T-helper 1 cell treated with Interleukin-12 subunit alpha and Interleukin-12 subunit beta and Interleukin-4 antibody, amounts not matched to agents 30 μg/mL and 1 μg/mL, for 36 hours (primary cell): ENCODE results near the gene CTSZ.
A peak's percentile ranks its signal among the peaks of the same experiment; 100 is the strongest.

Source experiments
- H3K27ac Mint-ChIP-seq: one replicate; pipeline ENCODE4 v1.8.0; 2021; ENCODE audit warnings: mild to moderate bottlenecking, mixed read lengths
- H3K27me3 Mint-ChIP-seq: one replicate; pipeline ENCODE4 v1.8.0; 2021; ENCODE audit warnings: low read depth, mixed read lengths
- H3K36me3 Mint-ChIP-seq: one replicate; pipeline ENCODE4 v1.8.0; 2021; ENCODE audit warnings: low read depth, mixed read lengths
- H3K4me1 Mint-ChIP-seq: one replicate; pipeline ENCODE4 v1.8.0; 2021; ENCODE audit warnings: low read depth, mixed read lengths
- H3K4me3 Mint-ChIP-seq: one replicate; pipeline ENCODE4 v1.8.0; 2021; ENCODE audit warnings: mild to moderate bottlenecking, moderate library complexity, mixed read lengths
- H3K9me3 Mint-ChIP-seq: one replicate; pipeline ENCODE4 v1.8.0; 2021; ENCODE audit warnings: mixed read lengths

CTSZ gene

GRCh38 chr20:59024111-59024530, 17.1 kb upstream of the CTSZ start:
- H3K27ac Mint-ChIP-seq, result no peak overlapping the region
- peaks cover 20% of the 10 kb centered on the region for H3K4me1 Mint-ChIP-seq
- H3K27me3 Mint-ChIP-seq, result no peaks in the 10 kb centered on the region
- H3K4me3 Mint-ChIP-seq, result no peak overlapping the region
- peaks cover 40% of the 10 kb centered on the region for H3K36me3 Mint-ChIP-seq
- H3K9me3 Mint-ChIP-seq, result no peaks in the 10 kb centered on the region

DNA sequence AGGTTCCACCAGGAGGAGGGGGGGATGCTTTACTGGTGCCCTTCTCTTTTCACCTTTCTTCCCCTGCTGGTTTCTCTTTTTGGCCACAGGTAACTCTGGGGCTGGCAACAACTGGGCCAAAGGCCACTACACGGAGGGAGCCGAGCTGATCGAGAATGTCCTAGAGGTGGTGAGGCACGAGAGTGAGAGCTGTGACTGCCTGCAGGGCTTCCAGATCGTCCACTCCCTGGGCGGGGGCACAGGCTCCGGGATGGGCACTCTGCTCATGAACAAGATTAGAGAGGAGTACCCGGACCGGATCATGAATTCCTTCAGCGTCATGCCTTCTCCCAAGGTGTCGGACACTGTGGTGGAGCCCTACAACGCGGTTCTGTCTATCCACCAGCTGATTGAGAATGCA, 16.6 kb upstream of the CTSZ start:
- Mint-ChIP-seq H3K36me3 (peaks cover 35% of the 10 kb centered on the region), H3K27me3 (no peaks in the 10 kb centered on the region), H3K9me3 (no peaks in the 10 kb centered on the region), H3K4me1 (peaks cover 15% of the 10 kb centered on the region), H3K27ac (no peak overlapping the region), H3K4me3 (no peak overlapping the region)

DNA sequence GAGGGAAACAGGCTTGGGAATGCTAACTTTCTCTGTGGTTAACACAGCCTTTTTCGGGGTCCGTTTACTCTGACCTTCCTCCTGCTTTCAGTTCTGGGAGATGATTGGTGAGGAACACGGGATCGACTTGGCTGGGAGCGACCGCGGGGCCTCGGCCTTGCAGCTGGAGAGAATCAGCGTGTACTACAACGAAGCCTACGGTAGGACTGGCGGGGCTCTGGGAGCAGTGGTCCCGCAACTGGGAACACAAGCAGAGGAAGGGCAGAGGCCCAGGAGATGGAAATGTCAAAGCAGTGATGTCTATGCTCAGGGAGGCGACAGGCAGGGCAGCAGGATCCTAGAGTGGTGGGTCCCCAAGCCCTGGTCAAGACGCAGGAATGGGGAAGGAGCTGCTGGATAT, 15.7 kb upstream of the CTSZ start:
- H3K27me3 Mint-ChIP-seq, result no peaks in the 10 kb centered on the region
- peaks cover 9% of the 10 kb centered on the region for H3K4me1 Mint-ChIP-seq
- H3K36me3 Mint-ChIP-seq, result peaks cover 31% of the 10 kb centered on the region
- no peak overlapping the region for H3K4me3 Mint-ChIP-seq
- no peak overlapping the region for H3K27ac Mint-ChIP-seq
- no peaks in the 10 kb centered on the region for H3K9me3 Mint-ChIP-seq

GRCh38 chr20:59020938-59021551, 14.0 kb upstream of the CTSZ start:
- H3K4me1 Mint-ChIP-seq, result peaks cover 13% of the 10 kb centered on the region
- H3K36me3 Mint-ChIP-seq, result peaks cover 16% of the 10 kb centered on the region
- no peaks in the 10 kb centered on the region for H3K9me3 Mint-ChIP-seq
- H3K27me3 Mint-ChIP-seq, result no peaks in the 10 kb centered on the region
- no peak overlapping the region for H3K4me3 Mint-ChIP-seq
- H3K27ac Mint-ChIP-seq, result no peak overlapping the region

DNA sequence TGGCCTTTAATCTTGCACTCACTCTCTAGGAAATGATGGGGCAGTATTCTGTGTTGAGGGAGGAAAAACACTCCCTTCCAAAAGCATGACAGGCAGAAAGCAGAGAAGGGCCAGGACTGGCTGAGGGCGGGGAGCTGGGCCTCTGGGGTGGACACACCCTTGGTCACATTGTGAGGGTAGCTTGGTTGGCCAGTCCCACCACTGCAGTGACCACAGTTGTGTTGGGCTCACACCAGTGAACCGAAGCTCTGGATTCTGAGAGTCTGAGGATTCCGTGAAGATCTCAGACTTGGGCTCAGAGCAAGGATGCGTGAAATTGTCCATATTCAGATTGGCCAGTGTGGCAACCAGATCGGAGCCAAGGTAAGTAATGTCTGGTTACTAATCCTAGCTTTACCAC, 12.2 kb upstream of the CTSZ start, which contains the start of gene TUBB1:
Gene TUBB1 (plus strand): TSS at position 213 of the 400 bp plus-strand sequence. CDS start 94 bp downstream, at position 307.
- no peaks in the 10 kb centered on the region for H3K27me3 Mint-ChIP-seq
- no peaks in the 10 kb centered on the region for H3K9me3 Mint-ChIP-seq
- H3K4me1 Mint-ChIP-seq, result peaks cover 22% of the 10 kb centered on the region
- H3K27ac Mint-ChIP-seq, result no peak within 1 kb of the TSS
- H3K4me3 Mint-ChIP-seq, result no peak within 1 kb of the TSS
- H3K36me3 Mint-ChIP-seq, result peaks cover 10% of the 10 kb centered on the region

DNA sequence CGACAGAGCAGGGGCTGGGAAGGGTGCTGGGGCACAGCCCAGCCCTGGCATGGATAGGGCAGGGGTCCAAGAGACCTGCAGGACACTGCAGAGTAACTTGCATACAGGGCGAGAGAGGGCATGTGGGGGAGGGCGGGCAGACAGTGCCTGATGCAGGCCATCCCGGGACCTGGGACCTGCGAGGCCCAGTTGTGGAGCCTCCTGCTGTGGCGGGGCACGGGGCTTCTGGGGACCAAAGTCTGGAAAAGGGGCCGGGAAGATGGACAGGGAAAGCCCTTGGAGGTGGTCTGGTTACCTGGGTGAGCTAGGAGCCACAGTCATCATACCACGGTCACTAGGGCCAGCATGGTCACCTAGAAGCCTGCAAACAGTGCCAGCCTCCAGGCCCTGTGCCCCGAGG, 11.8 kb upstream of the CTSZ start:
- Mint-ChIP-seq H3K27ac (no peak overlapping the region), H3K4me1 (peaks cover 26% of the 10 kb centered on the region), H3K9me3 (no peaks in the 10 kb centered on the region), H3K27me3 (no peaks in the 10 kb centered on the region), H3K36me3 (peaks cover 11% of the 10 kb centered on the region), H3K4me3 (no peak overlapping the region)

DNA sequence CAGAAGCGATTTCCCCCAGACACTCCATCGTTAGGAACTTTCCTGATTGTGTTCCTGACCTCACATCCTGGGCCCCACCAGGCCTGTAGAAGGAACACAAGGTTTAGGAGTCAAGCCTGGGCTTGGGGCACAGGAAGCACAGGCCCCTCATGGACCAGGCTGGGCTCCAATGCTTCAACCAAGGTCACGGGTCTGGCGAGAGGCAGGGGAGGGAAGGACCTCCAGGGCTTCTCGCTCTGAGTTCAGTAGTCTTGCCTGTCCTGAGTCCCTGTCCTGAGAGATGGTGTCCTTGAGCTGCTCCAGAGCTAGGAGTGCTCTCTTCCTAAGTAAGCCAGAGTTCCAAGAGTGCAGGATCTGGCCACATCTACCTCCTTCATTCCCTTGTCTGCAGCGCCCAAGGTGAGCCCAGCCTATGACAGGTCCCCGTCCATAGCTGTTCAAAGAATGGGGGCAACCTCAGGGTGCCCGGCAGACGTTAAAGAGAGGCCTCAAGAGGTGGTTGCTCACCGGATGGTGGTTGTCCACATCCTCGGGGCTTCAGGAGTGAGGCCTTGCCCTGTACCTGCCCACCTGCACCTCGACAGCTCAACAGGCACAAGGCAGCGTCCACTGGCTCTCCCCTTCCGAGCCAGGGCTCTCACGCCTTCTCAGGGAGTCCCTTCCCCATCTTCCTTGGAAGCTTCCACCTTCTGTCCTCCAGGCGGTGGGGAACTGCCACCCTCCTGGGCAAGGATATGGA, 10.6 kb upstream of the CTSZ start:
- no peaks in the 10 kb centered on the region for H3K27me3 Mint-ChIP-seq
- peaks cover 32% of the 10 kb centered on the region for H3K4me1 Mint-ChIP-seq
- peaks cover 7% of the 10 kb centered on the region for H3K36me3 Mint-ChIP-seq
- peak overlapping the region; percentile 8 for H3K27ac Mint-ChIP-seq
- no peaks in the 10 kb centered on the region for H3K9me3 Mint-ChIP-seq
- no peak overlapping the region for H3K4me3 Mint-ChIP-seq

GRCh38 chr20:59016795-59017492, 9.9 kb upstream of the CTSZ start:
- H3K4me1 Mint-ChIP-seq, result peaks cover 35% of the 10 kb centered on the region
- peaks cover 2% of the 10 kb centered on the region for H3K36me3 Mint-ChIP-seq
- no peak overlapping the region for H3K4me3 Mint-ChIP-seq
- H3K9me3 Mint-ChIP-seq, result no peaks in the 10 kb centered on the region
- peak overlapping the region; percentile 8 for H3K27ac Mint-ChIP-seq
- no peaks in the 10 kb centered on the region for H3K27me3 Mint-ChIP-seq

GRCh38 chr20:59015812-59016711, 9.0 kb upstream of the CTSZ start:
- Mint-ChIP-seq H3K4me1 (peaks cover 43% of the 10 kb centered on the region), H3K36me3 (peaks cover 6% of the 10 kb centered on the region), H3K27me3 (no peaks in the 10 kb centered on the region), H3K27ac (no peak overlapping the region), H3K4me3 (no peak overlapping the region), H3K9me3 (no peaks in the 10 kb centered on the region)

- Mint-ChIP-seq H3K4me3 (no peak overlapping the region), H3K9me3 (no peaks in the 10 kb centered on the region), H3K4me1 (peaks cover 43% of the 10 kb centered on the region), H3K27me3 (no peaks in the 10 kb centered on the region), H3K27ac (no peak overlapping the region), H3K36me3 (peaks cover 6% of the 10 kb centered on the region)
Observed at GRCh38 chr20:59015411-59015810, 8.4 kb upstream of the CTSZ start.

GRCh38 chr20:59014680-59015389, 7.8 kb upstream of the CTSZ start:
- H3K27me3 Mint-ChIP-seq, result no peaks in the 10 kb centered on the region
- no peak overlapping the region for H3K27ac Mint-ChIP-seq

GRCh38 chr20:59013959-59014608, 7.0 kb upstream of the CTSZ start:
- H3K4me1 Mint-ChIP-seq, result peaks cover 44% of the 10 kb centered on the region
- H3K27me3 Mint-ChIP-seq, result no peaks in the 10 kb centered on the region
- H3K36me3 Mint-ChIP-seq, result peaks cover 6% of the 10 kb centered on the region
- H3K4me3 Mint-ChIP-seq, result no peak overlapping the region
- H3K27ac Mint-ChIP-seq, result no peak overlapping the region
- H3K9me3 Mint-ChIP-seq, result no peaks in the 10 kb centered on the region

More at GRCh38 chr20:59014680-59015389, 7.8 kb upstream of the CTSZ start:
- H3K36me3 Mint-ChIP-seq, result peaks cover 6% of the 10 kb centered on the region
- H3K4me1 Mint-ChIP-seq, result peaks cover 44% of the 10 kb centered on the region
- H3K9me3 Mint-ChIP-seq, result no peaks in the 10 kb centered on the region
- no peak overlapping the region for H3K4me3 Mint-ChIP-seq
